Uterus (tissue), 4 donors: Measurements from ENCODE around the gene INIP. TPM values are rescaled to one million over a fixed set of nuclear protein-coding genes. Genes with fewer than 3 reads are reported as not detected.

Experiments
- DNase-seq, 2 donors: peaks; one replicate each; pipeline ENCODE4 v3.0.0-alpha.2; 2019 to 2020
- H3K27ac ChIP-seq, 2 donors: fragments of 200-600 bp; sonication (generic); 1 replicate in 1 of 2; 2 replicates in 1 of 2; pipeline ENCODE4 v1.5.1; 2016 to 2018
- H3K27me3 ChIP-seq, 2 donors: fragments of 200-600 bp; sonication (generic); one replicate each; pipeline ENCODE4 v1.5.1; 2018 to 2019; ENCODE audit warnings: control low read depth in 1 of 2
- H3K36me3 ChIP-seq, 2 donors: fragments of 200-600 bp; sonication (generic); one replicate each; pipeline ENCODE4 v1.5.1; 2019; ENCODE audit warnings: control low read depth in 1 of 2
- H3K4me1 ChIP-seq, 2 donors: fragments of 200-600 bp; sonication (generic); one replicate each; pipeline ENCODE4 v1.5.1; 2018 to 2019; ENCODE audit warnings: control low read depth in 1 of 2
- H3K4me3 ChIP-seq, 2 donors: fragments of 200-600 bp; sonication (generic); 1 replicate in 1 of 2; 2 replicates in 1 of 2; pipeline ENCODE4 v1.5.1; 2018 to 2019; ENCODE audit warnings: mild to moderate bottlenecking in 1 of 2
- H3K9me3 ChIP-seq, 2 donors: fragments of 200-600 bp; sonication (generic); one replicate each; pipeline ENCODE4 v1.5.1; 2019; ENCODE audit warnings: control low read depth in 1 of 2
- CTCF ChIP-seq, 4 experiments: fragments of 200-600 bp in 2 of 4; fragments of 450-650 bp in 2 of 4; sonication (generic) in 2 of 4; IDR thresholded peaks; one replicate each; pipeline ENCODE4 v1.5.1; 2016 to 2019; ENCODE audit warnings: antibody characterized with exemption in 4 of 4, mild to moderate bottlenecking in 2 of 4, moderate library complexity in 1 of 4
- POLR2A ChIP-seq, 2 donors: fragments of 450-650 bp; IDR thresholded peaks; one replicate each; pipeline ENCODE4 v1.6.1; 2016; ENCODE audit warnings: antibody characterized with exemption in 2 of 2, mild to moderate bottlenecking in 1 of 2, moderate library complexity in 1 of 2
- intact Hi-C: fragments of 100-400 bp; cut with DNase I; formaldehyde crosslinking; loops from one replicate; pipeline ENCODE4 v1.15.1; 2023; ENCODE audit warnings: low total_unique reads
- total RNA-seq, 4 donors: library from RNA; depleted of rRNA in 3 of 4; stranded (reverse); fragments of >200 nt in 3 of 4; gene quantifications; one replicate each; pipeline versions ENCODE4 v1.1.0 to v1.2.4, GENCODE V29; 2014 to 2023
- donor health status: DM: yes; HTN: yes; CAD: no.

INIP gene
- total RNA-seq, 4 donors from 2014 or later, result 15.2 to 215 (median 57.6) TPM

- intact Hi-C loops, result no loop called here
- no peak for DNase-seq
- H3K9me3 ChIP-seq, result peaks cover 0 to 10% of the 10 kb centered on the region in 2 donors
- no peak for TF ChIP-seq POLR2A (IDR thresholded peaks at IDR 0.05)
- TF ChIP-seq CTCF (IDR thresholded peaks at IDR 0.05), result no peak
- no peaks in the 10 kb centered on the region for H3K4me1 ChIP-seq
- no peaks in the 10 kb centered on the region for H3K36me3 ChIP-seq
- H3K27ac ChIP-seq, result no peak overlapping the region
- no peak overlapping the region for H3K4me3 ChIP-seq
- H3K27me3 ChIP-seq, result no peaks in the 10 kb centered on the region
These were observed 75.8 kb downstream of the INIP start for GRCh38 chr9:112642126-112642525.

- no peaks in the 10 kb centered on the region for H3K36me3 ChIP-seq
- H3K27ac ChIP-seq, result no peak overlapping the region
- no peak for TF ChIP-seq CTCF (IDR thresholded peaks at IDR 0.05)
- no peak for TF ChIP-seq POLR2A (IDR thresholded peaks at IDR 0.05)
- no peaks in the 10 kb centered on the region for H3K4me1 ChIP-seq
- peaks cover 0 to 10% of the 10 kb centered on the region in 2 donors for H3K9me3 ChIP-seq
- H3K4me3 ChIP-seq, result no peak overlapping the region
- no peaks in the 10 kb centered on the region for H3K27me3 ChIP-seq
- intact Hi-C loops, result no loop called here
- DNase-seq, result no peak
These were observed 77.6 kb downstream of the INIP start for GRCh38 chr9:112640311-112640710.

Other genes starting within 250 kb of the INIP start
- gene KIAA1958, start 231.3 kb downstream of the INIP start, total RNA-seq, result 10 to 100 TPM in 2 of 4 donors, 1 to 10 TPM in 2; 4.6 to 22.0 (median 9.2) TPM
- 10 to 100 TPM in 2 of 4 donors, 1 to 10 TPM in 2; 3.1 to 20.3 (median 11.6) TPM for gene SNX30, start 32.6 kb upstream of the INIP start, total RNA-seq
- not detected for gene SLC46A2, start 172.8 kb upstream of the INIP start, total RNA-seq